HG02678 (cell line): ENCODE data around the gene CTSG.
"Not testable (repeated sequence)": the region's sequence is repeated elsewhere in the genome, so short reads cannot be mapped to it uniquely, and the experiment has no call there.

Experiments used
- ATAC-seq: cut with Tn5 transposase; IDR thresholded peaks from one replicate; pipeline ENCODE4 v1.9.1; 2021; ENCODE audit warnings: mild to moderate bottlenecking, moderate library complexity; ENCODE audit not compliant: unreplicated experiment

CTSG gene

GRCh38 chr14:24576182-24576581, at the start of gene CTSG:
CTSG (minus strand) TSS chr14:24576250; CDS start chr14:24576223, 27 bp downstream.
- ATAC-seq = no peak

- ATAC-seq = no peak
Observed at GRCh38 chr14:24613747-24614146, 37.7 kb upstream of the CTSG start.

- no peak for ATAC-seq
Observed at GRCh38 chr14:24613241-24613640, 37.2 kb upstream of the CTSG start.

GRCh38 chr14:24612196-24612595, 36.1 kb upstream of the CTSG start:
- ATAC-seq = no peak

GRCh38 chr14:24609655-24610344, 33.8 kb upstream of the CTSG start, which contains the start of gene GZMH:
GZMH (minus strand) TSS chr14:24609685; CDS start chr14:24609613, 72 bp downstream.
- peak; percentile 34 for ATAC-seq

GRCh38 chr14:24607635-24608514, 31.8 kb upstream of the CTSG start:
- no peak for ATAC-seq

- ATAC-seq = no peak
Observed at GRCh38 chr14:24607081-24607480, 31.0 kb upstream of the CTSG start.

GRCh38 chr14:24606297-24606696, 30.2 kb upstream of the CTSG start:
- ATAC-seq = no peak

GRCh38 chr14:24605435-24606190, 29.6 kb upstream of the CTSG start:
- peak; percentile 94 for ATAC-seq

- ATAC-seq = no peak
Observed at GRCh38 chr14:24597403-24597802, 21.4 kb upstream of the CTSG start.

- no peak for ATAC-seq
Observed at GRCh38 chr14:24595073-24595808, 19.2 kb upstream of the CTSG start.

- ATAC-seq = not testable (repeated sequence)
Observed at GRCh38 chr14:24591004-24591403, 15.0 kb upstream of the CTSG start.

GRCh38 chr14:24584402-24584801, 8.4 kb upstream of the CTSG start:
- not testable (repeated sequence) for ATAC-seq

GRCh38 chr14:24578558-24578957, 2.5 kb upstream of the CTSG start:
- ATAC-seq = no peak

GRCh38 chr14:24576771-24577170, 721 bp upstream of the CTSG start:
- no peak for ATAC-seq

- no peak for ATAC-seq
Observed at GRCh38 chr14:24574206-24574774, 1.8 kb downstream of the CTSG start.

- ATAC-seq = no peak
Observed at GRCh38 chr14:24566318-24566717, 9.7 kb downstream of the CTSG start.

- ATAC-seq = no peak
Observed at GRCh38 chr14:24565766-24566165, 10.3 kb downstream of the CTSG start.

- ATAC-seq = no peak
Observed at GRCh38 chr14:24563505-24563904, 12.5 kb downstream of the CTSG start.

GRCh38 chr14:24556756-24557155, 19.3 kb downstream of the CTSG start:
- ATAC-seq = no peak
